KMS-11 (cell line): ENCODE data around the gene CEACAM19.

Source experiments
- H2AFZ ChIP-seq: fragments of 200-600 bp; sonication (generic); 2 replicates; pipeline ENCODE4 v1.6.1; 2016; ENCODE audit warnings: antibody characterized with exemption, mixed run types, low read depth
- H3K27ac ChIP-seq: fragments of 200-600 bp; sonication (generic); 2 replicates; pipeline ENCODE4 v1.6.1; 2016; ENCODE audit warnings: mild to moderate bottlenecking, mixed run types
- H3K27me3 ChIP-seq: fragments of 200-600 bp; sonication (generic); 2 replicates; pipeline ENCODE4 v1.6.1; 2017; ENCODE audit warnings: mild to moderate bottlenecking, low read depth, mixed run types, moderate library complexity; ENCODE audit not compliant: insufficient read depth
- H3K36me3 ChIP-seq: fragments of 200-600 bp; sonication (generic); 2 replicates; pipeline ENCODE4 v1.6.1; 2017; ENCODE audit warnings: mild to moderate bottlenecking, mixed run types; ENCODE audit not compliant: insufficient read depth
- H3K4me1 ChIP-seq: fragments of 200-600 bp; sonication (generic); 2 replicates; pipeline ENCODE4 v1.6.1; 2016; ENCODE audit warnings: mild to moderate bottlenecking, low read depth, mixed run types; ENCODE audit not compliant: poor library complexity, severe bottlenecking
- H3K4me2 ChIP-seq: fragments of 200-600 bp; sonication (generic); 2 replicates; pipeline ENCODE4 v1.7.0; 2016; ENCODE audit warnings: mild to moderate bottlenecking, mixed run types
- H3K4me3 ChIP-seq: fragments of 200-600 bp; sonication (generic); IDR thresholded peaks from 2 replicates; pipeline ENCODE4 v1.6.1; 2017; ENCODE audit warnings: low read depth, low read length, mixed read lengths; ENCODE audit not compliant: insufficient read depth
- H3K79me2 ChIP-seq: fragments of 200-600 bp; sonication (generic); 2 replicates; pipeline ENCODE4 v1.6.1; 2016; ENCODE audit warnings: low read depth, mixed run types; ENCODE audit not compliant: insufficient read depth
- H3K9ac ChIP-seq: fragments of 200-600 bp; sonication (generic); 2 replicates; pipeline ENCODE4 v1.6.1; 2016; ENCODE audit warnings: mild to moderate bottlenecking, mixed run types
- H4K20me1 ChIP-seq: fragments of 200-600 bp; sonication (generic); 2 replicates; pipeline ENCODE4 v1.6.1; 2016; ENCODE audit warnings: mild to moderate bottlenecking, mixed run types; ENCODE audit not compliant: insufficient read depth
- CTCF ChIP-seq: fragments of 200-600 bp; sonication (generic); conservative IDR thresholded peaks from 2 replicates; pipeline ENCODE4 v1.6.1; 2017; ENCODE audit warnings: low read depth, mild to moderate bottlenecking, antibody characterized with exemption, low read length, moderate library complexity, mixed read lengths

CEACAM19 gene

GRCh38 chr19:44726465-44726864 lies 55.2 kb downstream of the CEACAM19 start:
- no peak overlapping the region for H2AFZ ChIP-seq
- 0 out of 2 replicates have a peak overlapping the region, but pooled peaks have one; percentile 96 for H3K27ac ChIP-seq
- H3K36me3 ChIP-seq, result no peaks in the 10 kb centered on the region
- no peaks in the 10 kb centered on the region for H4K20me1 ChIP-seq
- H3K4me3 ChIP-seq, result no peak overlapping the region
- no peaks in the 10 kb centered on the region for H3K27me3 ChIP-seq
- H3K9ac ChIP-seq, result no peak overlapping the region
- 0 out of 2 replicates have a peak overlapping the region, but pooled peaks have one; percentile 69 for H3K4me2 ChIP-seq
- H3K4me1 ChIP-seq, result peaks cover 55% of the 10 kb centered on the region
- TF ChIP-seq CTCF, result no peak
- no peaks in the 10 kb centered on the region for H3K79me2 ChIP-seq

GRCh38 chr19:44728178-44728577 lies 56.9 kb downstream of the CEACAM19 start:
- peaks cover 38% of the 10 kb centered on the region for H3K4me1 ChIP-seq

GRCh38 chr19:44729516-44730033 lies 58.3 kb downstream of the CEACAM19 start:
- H3K79me2 ChIP-seq, result no peaks in the 10 kb centered on the region
- no peaks in the 10 kb centered on the region for H3K27me3 ChIP-seq
- H3K9ac ChIP-seq, result no peak overlapping the region
- TF ChIP-seq CTCF, result no peak
- H3K27ac ChIP-seq, result no peak overlapping the region
- no peak overlapping the region for H3K4me2 ChIP-seq
- peaks cover 24% of the 10 kb centered on the region for H3K4me1 ChIP-seq
- H4K20me1 ChIP-seq, result no peaks in the 10 kb centered on the region
- no peaks in the 10 kb centered on the region for H3K36me3 ChIP-seq
- no peak overlapping the region for H3K4me3 ChIP-seq
- H2AFZ ChIP-seq, result no peak overlapping the region

More at GRCh38 chr19:44728178-44728577, 56.9 kb downstream of the CEACAM19 start:
- Histone ChIP-seq H3K36me3 (no peaks in the 10 kb centered on the region), H4K20me1 (no peaks in the 10 kb centered on the region), H2AFZ (no peak overlapping the region), H3K4me3 (no peak overlapping the region), H3K79me2 (no peaks in the 10 kb centered on the region), H3K27me3 (no peaks in the 10 kb centered on the region), H3K27ac (no peak overlapping the region), H3K9ac (no peak overlapping the region), H3K4me2 (no peak overlapping the region)
- TF ChIP-seq CTCF, result no peak

- Histone ChIP-seq H3K79me2 (no peaks in the 10 kb centered on the region), H3K36me3 (no peaks in the 10 kb centered on the region), H4K20me1 (no peaks in the 10 kb centered on the region), H3K9ac (no peak overlapping the region), H3K4me1 (peaks cover 14% of the 10 kb centered on the region), H3K27me3 (no peaks in the 10 kb centered on the region), H2AFZ (no peak overlapping the region), H3K4me2 (no peak overlapping the region), H3K27ac (no peak overlapping the region), H3K4me3 (no peak overlapping the region)
- no peak for TF ChIP-seq CTCF
Measured at GRCh38 chr19:44731081-44731480, 59.8 kb downstream of the CEACAM19 start.
